Stimulated activated CD8-positive, alpha-beta memory T cell treated with anti-CD3 and anti-CD28 coated beads, Interleukin-12 subunit alpha, Interleukin-12 subunit beta, amount 100 ng/mL, for 24 hours (primary cell): ENCODE data around the gene HOMER3.
"Not testable (repeated sequence)": the region's sequence is repeated elsewhere in the genome, so short reads cannot be mapped to it uniquely, and the experiment has no call there.

ENCODE experiments used
- DNase-seq: peaks from one replicate; pipeline ENCODE4 v3.0.0-alpha.2; 2020; ENCODE audit errors: extremely low read depth

HOMER3 gene

GRCh38 chr19:18902519-18902918 is 38.5 kb downstream of the HOMER3 start:
- not testable (repeated sequence) for DNase-seq

GRCh38 chr19:18901491-18901890 is 39.5 kb downstream of the HOMER3 start:
- no peak for DNase-seq

- DNase-seq: no peak
Measured at GRCh38 chr19:18900700-18901481, 40.1 kb downstream of the HOMER3 start.

GRCh38 chr19:18899624-18900560 is 41.1 kb downstream of the HOMER3 start:
- DNase-seq: no peak

- DNase-seq: no peak
Measured at GRCh38 chr19:18898607-18899408, 42.2 kb downstream of the HOMER3 start.

- no peak for DNase-seq
Measured at GRCh38 chr19:18898081-18898606, 42.9 kb downstream of the HOMER3 start.

GRCh38 chr19:18897094-18898029 is 43.7 kb downstream of the HOMER3 start:
- DNase-seq: no peak

GRCh38 chr19:18896421-18896841 is 44.6 kb downstream of the HOMER3 start:
- DNase-seq: no peak

GRCh38 chr19:18895824-18896341 is 45.1 kb downstream of the HOMER3 start, which contains the start of gene CERS1:
CERS1 (minus strand) TSS chr19:18896158; CDS start chr19:18896072, 86 bp downstream.
- no peak for DNase-seq

- no peak for DNase-seq
Measured at GRCh38 chr19:18895038-18895823, 45.8 kb downstream of the HOMER3 start.

- no peak for DNase-seq
Measured at GRCh38 chr19:18894254-18895037, 46.6 kb downstream of the HOMER3 start.

GRCh38 chr19:18893587-18894253 is 47.3 kb downstream of the HOMER3 start:
- no peak for DNase-seq

- no peak for DNase-seq
Measured at GRCh38 chr19:18889949-18890745, 50.9 kb downstream of the HOMER3 start.

GRCh38 chr19:18886972-18887371 is 54.0 kb downstream of the HOMER3 start:
- DNase-seq: no peak

GRCh38 chr19:18883526-18884304 is 57.3 kb downstream of the HOMER3 start:
- DNase-seq: no peak

GRCh38 chr19:18881491-18881890 is 59.5 kb downstream of the HOMER3 start:
- DNase-seq: no peak
